GM12878 (cell line): ENCODE measurements around the gene PCED1B. TPM values are rescaled to one million over a fixed set of nuclear protein-coding genes. Genes with fewer than 3 reads are reported as not detected.
A peak's percentile ranks its signal among the peaks of the same experiment; 100 is the strongest.

Source experiments
- ATAC-seq: fragments of 200-7000 bp; cut with Tn5 transposase; 3 replicates; pipeline ENCODE4 v1.9.1; 2020; ENCODE audit warnings: mild to moderate bottlenecking, moderate library complexity
- BruUV-seq: library from RNA; stranded (reverse); fragments of 400-500 nt; replicated peaks from 2 replicates; lab custom pipeline; 2021; lab: Mats Ljungman, UMichigan
- CTCF ChIA-PET: fragments of 300-600 bp; sonication (Branson Sonifier 250); formaldehyde crosslinking; extraction: SDS; loops from one replicate; lab custom pipeline; 2021; ENCODE audit warnings: inconsistent platforms; lab: Yijun Ruan, JAX
- POLR2A ChIA-PET: fragments of 350-600 bp; formaldehyde crosslinking; extraction: SDS; loops from one replicate; lab custom pipeline; 2021; ENCODE audit warnings: inconsistent platforms; lab: Charles Lee
- RAD21 ChIA-PET: fragments of 300-600 bp; sonication (Branson Sonifier 250); formaldehyde crosslinking; loops from one replicate; lab custom pipeline; 2023; ENCODE audit warnings: antibody characterized with exemption; ENCODE audit not compliant: unreplicated experiment; lab: Charles Lee
- SMC1A ChIA-PET: fragments of 300-600 bp; sonication (Branson Sonifier 250); formaldehyde crosslinking; loops from one replicate; lab custom pipeline; 2023; ENCODE audit not compliant: unreplicated experiment, uncharacterized antibody; lab: Charles Lee
- DNase-seq: peaks from one replicate; pipeline ENCODE4 v3.0.0-alpha.2; 2011; ENCODE audit warnings: low read depth, low spot score
- FAIRE-seq: peaks from 3 replicates; lab custom pipeline; 2011; peaks lifted over from hg19 to GRCh38; lab: Jason Lieb, UNC
- H2AFZ ChIP-seq: 2 replicates; pipeline ENCODE4 v1.6.0; 2011; ENCODE audit warnings: low read depth, low read length, control low read depth; ENCODE audit not compliant: control insufficient read depth
- H3K27ac ChIP-seq: 2 replicates; pipeline ENCODE4 v1.5.1; 2011; ENCODE audit warnings: control low read depth; ENCODE audit not compliant: control insufficient read depth, insufficient read depth
- H3K27me3 ChIP-seq, 2 experiments: replicated peaks in 1 of 2; 2 replicates each; pipeline versions ENCODE4 v1.6.0 to v1.6.1; 2011; ENCODE audit warnings: low read length in 1 of 2; ENCODE audit not compliant: control insufficient read depth in 2 of 2, insufficient read depth in 2 of 2
- H3K36me3 ChIP-seq, 2 experiments: 2 replicates each; pipeline ENCODE4 v1.5.1; 2011; ENCODE audit warnings: low read length in 1 of 2; ENCODE audit not compliant: control insufficient read depth in 2 of 2, insufficient read depth in 2 of 2
- H3K4me1 ChIP-seq: 2 replicates; pipeline ENCODE4 v1.6.1; 2011; ENCODE audit warnings: mild to moderate bottlenecking, low read length, moderate library complexity, mixed read lengths; ENCODE audit not compliant: control insufficient read depth, insufficient read depth
- H3K4me2 ChIP-seq: 2 replicates; pipeline ENCODE4 v1.6.0; 2011; ENCODE audit warnings: control low read depth; ENCODE audit not compliant: control insufficient read depth, insufficient read depth
- H3K4me3 ChIP-seq: fragments of 200-600 bp; sonication (generic); 2 replicates; pipeline ENCODE4 v1.5.1; 2016
- H3K79me2 ChIP-seq: 2 replicates; pipeline ENCODE4 v1.6.0; 2011; ENCODE audit warnings: low read length; ENCODE audit not compliant: control insufficient read depth, insufficient read depth
- H3K9ac ChIP-seq: 2 replicates; pipeline ENCODE4 v1.8.0; 2011; ENCODE audit warnings: low read length, control low read depth, mixed read lengths; ENCODE audit not compliant: control insufficient read depth, insufficient read depth
- H3K9me3 ChIP-seq: replicated peaks from 3 replicates; pipeline ENCODE4 v1.5.1; 2011; ENCODE audit warnings: mild to moderate bottlenecking, low read length; ENCODE audit not compliant: control insufficient read depth, insufficient read depth
- H4K20me1 ChIP-seq: 2 replicates; pipeline ENCODE4 v1.6.0; 2011; ENCODE audit not compliant: control insufficient read depth, insufficient read depth
- ATF3 ChIP-seq: IDR thresholded peaks from 2 replicates; pipeline ENCODE4 v1.6.1; 2011; ENCODE audit warnings: low read depth, mild to moderate bottlenecking, low read length, moderate library complexity, borderline replicate concordance; ENCODE audit errors: extremely low read depth
- HSF1 ChIP-seq: fragments of 150-350 bp; IDR thresholded peaks from 2 replicates; pipeline ENCODE4 v1.6.1; 2014; ENCODE audit warnings: mild to moderate bottlenecking, low read depth, low read length
- SMC3 ChIP-seq: IDR thresholded peaks from 2 replicates; pipeline ENCODE4 v1.6.1; 2011; ENCODE audit warnings: low read length, improper control_type of control experiment, borderline replicate concordance
- WGBS: methylation state at CpG from one replicate; pipeline ENCODE4 v1.1.6; 2016; ENCODE audit warnings: low lambda C conversion rate; ENCODE audit not compliant: insufficient replicate concordance, insufficient coverage; ENCODE audit errors: missing lambda C conversion rate; 5-methylcytosine and 5-hydroxymethylcytosine counted together
- in situ Hi-C: fragments of 300-500 bp; cut with MboI; formaldehyde crosslinking; loops from 9 replicates; pipeline ENCODE4 v1.14.3; 2018; ENCODE audit warnings: mixed read lengths
- intact Hi-C: fragments of 100-400 bp; cut with micrococcal nuclease; formaldehyde crosslinking; loops from one replicate; pipeline ENCODE4 v1.14.2; 2022; ENCODE audit not compliant: unreplicated experiment
- polyA plus RNA-seq, 11 experiments: library from polyadenylated mRNA; depleted of rRNA in 4 of 11; unstranded in 6 of 11; stranded (reverse) in 5 of 11; fragments of >200 nt; fragmentation: Nextera tagmentation in 4 of 11; fragmentation: Illumina TruSeq in 1 of 11; extraction: Ambion mirVana in 4 of 11; extraction: Trizol in 1 of 11; gene quantifications; 1 replicate in 1 of 11; 2 replicates in 10 of 11; pipeline versions ENCODE4 v1.2.1 to v1.2.3, GENCODE V29; 2011 to 2016; ENCODE audit warnings: inconsistent platforms in 2 of 11, missing spikeins in 2 of 11, low read depth in 1 of 11
- total RNA-seq, 4 experiments: library from RNA; depleted of rRNA in 3 of 4; stranded (reverse); fragments of >200 nt in 3 of 4; fragmentation: Illumina TruSeq in 1 of 4; extraction: Trizol in 1 of 4; gene quantifications; 2 replicates each; pipeline versions ENCODE4 v1.2.1 to v1.2.3, GENCODE V29; 2013 to 2021

PCED1B gene
- total and polyA plus RNA-seq, 10 of the 15 experiments (the other 5 are each of a cell fraction or from before 2014, with no cell fraction given), result 0.80 to 8.8 (median 3.0) TPM

GRCh38 chr12:47033081-47033480 lies 46.3 kb upstream of the PCED1B start:
- FAIRE-seq, result no peak
- Histone ChIP-seq H2AFZ (no peak overlapping the region), H3K4me2 (no peak overlapping the region), H3K4me3 (no peak overlapping the region), H3K27ac (no peak overlapping the region), H4K20me1 (no peaks in the 10 kb centered on the region), H3K27me3 (no peaks in the 10 kb centered on the region), H3K4me1 (no peaks in the 10 kb centered on the region), H3K9ac (no peak overlapping the region), H3K36me3 (no peaks in the 10 kb centered on the region), H3K79me2 (no peaks in the 10 kb centered on the region), H3K9me3 (no peaks in the 10 kb centered on the region)
- in situ Hi-C loops (loop anchor here (5.0 to 10.0 kb wide), 2 partner anchors 274 to 652 kb away; no protein-coding TSS in a partner anchor), intact Hi-C loops (loop anchor here (10.0 kb wide), 2 partner anchors 622 to 742 kb away; partner anchors contain the start of gene SLC48A1)
- ATAC-seq, result peak; percentile 28; the same call in 2 of the 3 replicates
- TF ChIP-seq ATF3 (no peak), SMC3 (no peak), HSF1 (no peak)
- WGBS, result 32% methylated on average over 5 of the region's 5 CpGs
- POLR2A ChIA-PET, result no interaction called here
- CTCF ChIA-PET, result interaction anchor here (0.9 to 5.0 kb wide), 42 partner anchors 9 to 962 kb away, joined by 3 to 56 read pairs (median 6); no protein-coding TSS in a partner anchor
- RAD21 ChIA-PET, result interaction anchor here (1.0 to 3.9 kb wide), 16 partner anchors 9 to 654 kb away, joined by 3 to 31 read pairs (median 6); no protein-coding TSS in a partner anchor
- DNase-seq, result no peak
- SMC1A ChIA-PET, result interaction anchor here (0.9 to 4.2 kb wide), 27 partner anchors 9 to 918 kb away, joined by 3 to 31 read pairs (median 5); no protein-coding TSS in a partner anchor
- BruUV-seq, result no TSS peak
